ENCODE results near the gene GPATCH2.

GPATCH2 gene

DNA sequence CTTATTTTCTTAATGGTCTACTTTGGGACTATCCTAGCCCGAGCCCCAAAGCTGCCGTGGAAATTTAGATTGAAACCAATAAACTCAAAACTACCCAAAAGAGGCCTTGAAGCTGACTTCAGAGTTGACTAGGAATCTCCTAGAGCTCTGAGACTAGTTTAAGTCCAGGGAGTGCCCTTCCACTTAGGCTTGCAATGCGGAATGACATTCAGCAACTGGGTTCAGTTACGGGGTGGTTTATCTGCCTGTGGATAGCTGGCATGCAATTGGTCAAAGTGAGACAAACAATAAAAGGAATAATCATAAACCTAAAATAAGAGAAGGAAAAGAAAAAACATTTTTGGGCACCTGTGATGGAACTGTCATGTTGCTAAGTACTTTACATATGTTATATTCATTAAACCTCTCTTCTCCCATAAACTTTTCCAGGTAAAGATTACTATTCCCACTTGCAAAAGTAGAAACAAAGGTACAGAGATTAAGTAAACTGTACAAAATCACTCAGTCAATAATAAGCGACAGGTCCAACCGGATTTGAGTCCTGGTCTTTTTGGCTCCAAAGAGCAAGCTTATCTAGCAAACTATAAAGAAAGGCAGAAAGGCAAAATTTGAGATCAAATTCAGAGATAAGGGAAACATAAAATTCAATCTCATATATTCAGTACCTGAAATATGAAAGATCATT, 56.5 kb downstream of the GPATCH2 start:
- DNase-seq = no peak

DNA sequence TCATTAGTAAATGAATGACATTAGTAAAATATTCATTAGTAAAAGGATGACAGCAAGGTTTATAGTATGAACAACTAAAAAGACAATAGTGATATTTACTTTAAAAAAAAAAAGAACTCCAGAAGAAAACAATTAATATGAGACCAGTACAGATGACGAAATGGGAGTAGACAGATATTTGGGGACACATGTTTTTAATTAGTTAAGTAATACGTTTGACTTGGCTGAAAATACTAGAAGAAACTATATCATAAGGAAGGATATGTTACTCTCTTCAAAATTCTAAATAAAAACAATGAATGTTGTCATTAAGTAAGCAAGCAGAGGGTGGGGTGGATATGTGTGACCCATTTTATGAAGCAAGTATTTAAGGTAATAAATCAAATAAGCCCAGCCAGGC, 61.9 kb downstream of the GPATCH2 start:
- no peak for DNase-seq

DNA sequence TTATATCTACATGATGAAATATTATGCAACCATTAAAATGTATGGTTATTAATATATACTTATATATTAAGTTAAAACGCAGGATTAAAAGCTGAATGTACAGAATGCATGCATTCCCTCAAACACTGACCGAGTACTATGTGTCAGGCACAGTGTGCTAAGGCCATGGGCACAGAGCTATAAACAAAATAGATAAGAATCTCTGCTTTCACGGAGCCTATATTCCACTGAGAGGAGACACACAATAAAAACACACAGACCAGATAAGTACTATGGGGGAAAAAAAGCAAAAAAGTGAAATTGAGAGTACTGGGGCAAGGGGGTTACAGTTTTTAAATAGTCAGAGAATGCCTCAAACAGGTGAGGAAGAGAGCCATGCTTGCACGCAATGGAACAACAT, 62.7 kb downstream of the GPATCH2 start:
- DNase-seq = no peak

DNA sequence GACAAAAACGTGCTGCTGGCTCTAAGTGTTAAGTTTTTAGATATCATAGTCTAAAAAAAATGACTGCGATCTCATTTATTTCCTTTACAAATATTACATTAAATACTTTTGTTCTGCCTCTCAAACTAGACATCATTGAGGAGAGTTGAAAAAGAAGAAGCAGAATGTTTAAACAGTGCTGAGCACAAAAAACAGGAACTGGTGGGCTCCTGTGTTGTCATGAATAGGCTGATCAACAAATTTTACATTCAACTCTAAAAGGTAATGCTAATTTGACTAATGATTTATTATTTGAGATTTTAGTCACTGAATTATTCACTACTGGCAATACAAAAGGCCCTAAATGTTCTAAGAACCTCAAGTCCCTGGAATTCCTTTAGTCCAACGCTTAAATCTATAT, 66.1 kb downstream of the GPATCH2 start:
- DNase-seq = no peak

DNA sequence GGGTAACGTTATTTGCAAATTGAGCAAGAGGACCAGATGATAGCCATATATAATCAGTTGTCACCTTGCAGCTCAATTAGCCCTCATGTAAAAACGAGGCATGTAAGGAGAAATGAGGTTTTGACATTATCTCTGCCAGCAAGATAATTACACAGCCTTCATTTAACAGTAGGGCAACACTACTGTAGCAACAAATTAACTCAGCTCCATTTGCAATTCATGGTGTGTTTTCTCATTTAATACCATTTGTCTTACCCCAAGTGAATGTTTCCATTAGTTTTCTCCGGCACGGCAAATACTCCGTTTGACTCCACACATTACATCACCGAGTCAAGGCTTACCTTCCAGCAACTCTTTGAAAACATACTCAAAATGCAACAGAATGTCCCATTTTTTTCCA, 66.7 kb downstream of the GPATCH2 start:
- DNase-seq = no peak

DNA sequence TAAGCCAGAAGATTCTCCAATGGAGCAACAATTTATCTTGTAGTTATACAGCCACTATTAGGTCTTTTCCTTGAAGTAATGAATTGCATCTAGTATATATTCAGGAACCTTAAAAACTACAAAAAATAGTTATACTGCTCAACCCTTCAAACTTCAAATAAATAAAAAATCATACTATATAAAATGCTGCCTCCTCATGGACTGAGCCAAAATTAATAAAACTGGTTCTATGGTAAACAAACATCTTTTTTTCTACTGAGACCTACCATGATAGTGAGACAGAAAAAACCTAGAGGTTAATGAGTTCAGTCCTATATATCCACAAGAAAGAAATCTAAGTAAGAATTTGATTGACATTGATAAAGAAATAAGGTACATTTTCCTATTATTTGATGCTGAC, 67.7 kb downstream of the GPATCH2 start:
- no peak for DNase-seq

DNA sequence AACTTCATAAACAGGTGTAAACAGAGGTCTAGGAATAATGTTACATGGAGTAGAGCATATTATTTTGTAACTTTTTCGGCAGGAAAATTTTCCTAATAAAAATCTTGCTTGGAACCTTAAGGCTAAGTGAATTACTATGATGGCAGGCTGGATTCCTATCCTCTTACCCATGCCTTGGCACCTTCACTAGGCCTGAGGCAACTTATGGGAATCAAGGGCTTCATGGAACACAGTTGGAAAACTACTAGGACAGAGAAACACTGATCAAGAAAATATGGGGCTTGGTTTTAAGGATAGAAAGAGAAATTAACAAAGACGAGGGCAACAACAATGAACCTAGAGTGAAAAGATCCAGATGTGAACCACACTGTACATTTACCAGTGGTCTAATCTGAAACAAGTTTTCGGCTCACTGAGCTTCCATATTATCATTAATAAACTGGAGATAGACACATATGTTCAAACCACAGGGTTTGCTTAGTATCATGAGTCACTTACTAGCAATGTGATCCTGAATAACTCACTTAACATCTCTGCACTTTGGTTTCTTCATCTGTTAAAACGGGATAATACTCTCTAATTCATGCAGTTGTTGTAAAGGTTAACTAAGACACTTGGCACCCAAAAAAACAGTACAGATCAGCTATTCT, 68.5 kb downstream of the GPATCH2 start:
- DNase-seq = no peak

DNA sequence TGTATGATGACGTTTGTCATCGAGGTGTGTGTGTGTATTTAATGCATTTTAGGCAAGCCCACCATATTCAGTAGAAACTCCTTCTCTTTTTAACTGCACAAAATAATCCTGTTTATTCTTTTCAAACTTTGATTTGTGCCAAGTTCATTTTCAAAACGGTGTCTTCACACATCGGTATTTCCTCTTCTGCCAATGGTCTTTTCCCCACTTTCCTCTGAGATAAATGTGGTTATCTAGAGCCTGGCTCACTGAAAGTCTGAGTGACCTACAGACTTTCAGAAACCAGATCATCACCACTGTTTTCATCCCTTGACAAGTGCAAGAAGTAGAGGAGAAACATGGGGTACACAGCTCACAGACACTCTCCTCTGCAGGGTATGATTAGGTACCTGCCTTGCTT, 69.4 kb downstream of the GPATCH2 start:
- no peak for DNase-seq

DNA sequence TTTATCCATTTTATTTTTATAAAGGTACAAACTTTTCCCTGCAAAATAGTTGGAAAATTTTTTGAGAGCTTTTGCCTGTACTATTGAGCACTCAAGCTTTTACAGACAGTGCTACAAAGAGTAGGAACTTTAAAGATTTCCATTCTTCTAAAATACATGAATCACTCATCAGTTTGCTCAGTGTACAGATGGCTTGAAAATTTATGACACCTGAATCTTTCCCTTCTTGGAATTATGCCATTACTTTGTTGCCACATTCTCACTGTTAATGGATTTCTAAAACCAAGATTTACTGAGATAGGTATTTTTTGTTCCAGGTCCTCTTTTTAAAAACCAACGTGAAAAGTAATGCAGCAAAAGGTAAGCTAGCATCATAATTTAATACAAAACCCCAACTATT, 76.0 kb downstream of the GPATCH2 start:
- no peak for DNase-seq

DNA sequence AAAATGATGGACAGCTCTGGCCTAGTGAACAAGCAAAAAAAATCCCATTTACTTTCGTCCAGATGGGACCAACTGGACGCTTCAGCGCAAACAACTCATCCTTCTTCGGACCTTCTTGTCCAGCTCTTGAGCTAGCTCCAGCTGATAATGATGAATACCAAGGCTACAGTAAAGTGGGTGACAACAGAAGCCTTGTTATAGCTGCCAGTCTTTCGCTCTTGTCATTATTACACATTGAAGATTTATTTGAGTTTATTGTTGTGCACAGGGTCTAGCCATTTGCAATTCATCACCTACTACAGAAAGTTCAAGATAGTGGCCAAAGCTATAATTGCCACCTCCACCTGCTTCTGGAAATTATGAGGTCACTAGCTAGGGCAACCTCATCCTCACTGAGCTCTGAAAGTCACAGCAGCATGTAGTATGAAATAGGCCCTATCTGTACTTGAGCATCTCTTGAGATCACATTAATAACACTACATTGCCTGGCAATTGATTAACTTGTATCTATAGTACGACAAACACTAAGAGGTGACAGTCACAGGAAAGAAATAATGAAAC, 76.9 kb downstream of the GPATCH2 start:
- DNase-seq = no peak

DNA sequence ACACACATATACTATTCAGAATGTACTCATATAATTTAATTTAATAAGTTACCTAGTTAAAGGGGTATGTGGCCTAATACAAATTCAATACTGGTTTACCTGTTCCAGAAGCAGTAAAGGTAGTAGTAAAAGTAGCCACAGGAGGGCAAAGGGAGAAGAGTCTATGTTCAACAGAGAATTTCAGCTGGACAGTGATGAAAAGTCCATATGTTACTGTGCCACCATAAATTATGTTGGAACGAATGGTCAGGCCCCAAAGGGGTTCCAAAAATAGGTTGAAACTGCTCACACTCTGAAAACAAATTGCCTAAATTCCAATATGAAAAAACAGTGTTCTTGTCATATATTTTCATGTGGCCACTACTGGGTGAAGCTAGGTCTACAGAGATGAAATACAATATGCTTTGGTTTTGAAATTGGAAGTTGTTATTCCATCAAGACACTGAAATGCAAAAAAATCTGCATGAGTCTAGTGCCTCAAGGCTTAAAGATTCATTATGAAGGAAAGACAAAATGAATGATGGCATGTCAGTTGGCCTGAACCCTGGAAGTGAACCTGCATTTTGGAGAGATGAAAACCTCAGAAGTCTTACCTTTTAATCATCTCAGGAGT, 78.4 kb downstream of the GPATCH2 start:
- DNase-seq = no peak

DNA sequence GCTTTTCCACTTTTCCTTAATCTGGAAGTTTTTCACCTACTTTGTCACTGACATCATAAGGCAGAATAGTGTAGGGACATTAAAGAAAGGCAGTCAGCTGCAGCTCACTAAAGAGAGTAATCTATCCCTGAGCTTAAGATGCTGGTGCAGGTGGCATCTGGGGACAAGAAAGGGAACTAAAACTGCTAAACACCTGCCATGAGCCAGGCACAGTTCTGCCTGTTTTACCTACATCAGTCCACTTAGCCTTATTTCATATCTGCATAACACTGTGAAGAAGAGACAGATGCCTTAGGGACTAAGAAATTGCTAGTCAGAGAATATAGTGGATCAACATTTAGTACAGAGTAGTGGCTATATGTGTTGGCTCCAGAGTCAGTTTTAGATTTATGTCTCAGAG, 88.1 kb downstream of the GPATCH2 start:
- no peak for DNase-seq

DNA sequence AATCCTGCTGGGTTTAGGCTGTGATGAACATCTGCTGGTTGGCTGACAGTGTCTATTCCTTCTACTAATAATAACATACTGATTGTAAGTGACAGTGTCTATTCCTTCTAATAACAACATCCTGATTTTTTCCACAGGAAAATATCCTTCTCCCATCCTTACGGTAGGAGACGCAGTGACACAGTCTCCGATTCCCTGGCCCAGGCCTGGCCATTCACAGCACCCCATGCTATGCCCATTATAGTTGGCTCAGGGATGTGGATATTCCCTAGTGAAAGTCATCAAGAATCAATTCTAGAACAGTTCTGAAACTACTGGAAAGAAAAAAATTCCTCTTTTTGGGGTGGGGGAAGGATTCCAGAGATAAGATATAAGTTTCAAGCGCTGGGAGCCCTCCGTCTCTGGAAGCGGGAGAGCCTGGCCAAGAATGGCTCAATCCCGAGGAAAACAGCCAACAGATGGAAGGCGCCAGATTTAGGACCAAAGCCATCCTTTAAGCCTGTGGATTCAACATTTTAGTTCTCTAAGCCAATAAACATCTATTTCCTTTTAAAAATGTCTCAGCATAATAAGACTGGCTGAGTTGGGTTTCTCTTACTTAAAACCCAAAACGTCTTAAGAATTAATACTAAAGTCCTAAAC, 88.6 kb downstream of the GPATCH2 start:
- no peak for DNase-seq

DNA sequence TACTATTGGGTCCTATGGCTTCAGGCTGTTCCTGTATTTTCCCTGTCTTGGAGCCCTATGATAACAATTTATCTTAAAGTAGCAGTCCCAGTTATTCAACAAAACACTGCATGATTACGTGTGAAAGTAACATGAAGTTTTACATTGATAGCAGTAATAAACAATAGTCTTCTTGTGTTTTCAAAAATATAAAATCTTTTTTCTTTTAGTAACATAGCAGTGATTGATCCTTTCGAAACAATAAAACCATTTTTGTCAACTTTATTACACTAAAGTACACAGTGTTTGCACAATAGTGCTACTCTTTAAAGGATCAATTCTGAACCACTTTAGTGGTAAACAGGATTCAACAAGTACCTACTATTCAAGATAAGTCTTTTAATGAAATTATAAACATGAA, 90.6 kb downstream of the GPATCH2 start:
- no peak for DNase-seq

DNA sequence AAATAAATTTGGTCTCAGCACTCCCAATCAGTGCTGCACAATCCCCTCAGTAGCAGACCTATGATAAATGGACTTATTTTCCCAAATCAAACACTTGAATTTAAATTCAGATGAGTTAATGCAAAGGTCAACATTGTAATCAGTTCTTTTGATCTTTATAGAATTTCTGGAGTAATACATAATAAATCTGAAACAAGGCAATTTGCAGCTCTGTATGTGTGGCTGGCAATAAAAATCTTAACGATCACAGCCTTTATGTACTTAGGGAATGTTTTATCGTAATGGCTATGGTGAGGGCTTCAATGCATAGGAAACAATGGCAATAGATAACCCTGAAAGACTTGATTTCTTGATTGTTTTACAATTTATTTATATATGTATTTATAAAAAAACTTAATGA, 91.4 kb downstream of the GPATCH2 start:
- DNase-seq = no peak

DNA sequence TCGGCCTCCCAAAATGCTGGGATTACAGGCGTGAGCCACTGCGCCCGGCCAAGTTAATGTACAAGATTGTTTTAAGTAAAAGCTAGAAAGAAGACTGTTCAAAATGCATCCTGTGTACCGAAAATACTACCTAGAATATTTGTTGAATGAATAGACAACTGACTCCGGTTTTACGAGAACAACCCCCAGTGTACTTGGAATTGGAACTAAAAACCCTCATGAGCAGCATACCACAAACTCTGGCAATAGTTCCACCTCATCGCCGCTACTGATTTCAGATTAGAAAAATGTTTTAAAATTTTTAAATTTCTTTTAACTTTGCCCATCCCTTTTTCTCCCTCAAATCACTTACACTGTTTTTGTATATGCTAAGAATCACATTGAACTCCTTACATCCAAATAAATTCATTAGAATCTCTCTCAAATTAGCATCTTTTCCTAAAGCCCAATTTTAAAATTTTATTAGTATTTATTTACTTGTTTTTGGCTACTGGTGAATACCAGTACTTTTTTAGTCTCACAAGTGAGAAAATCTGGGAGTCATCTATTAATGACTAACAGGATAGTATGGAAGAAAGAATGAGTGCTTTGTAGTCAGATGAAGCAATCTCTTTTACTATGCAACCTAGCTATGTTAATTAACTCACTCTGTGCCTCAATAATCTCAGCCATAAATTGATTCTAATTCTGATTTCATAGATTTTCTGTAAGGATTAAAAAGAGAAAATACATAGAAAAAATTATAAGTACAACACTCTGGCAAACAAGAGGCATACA, 95.1 kb downstream of the GPATCH2 start:
- DNase-seq = no peak

DNA sequence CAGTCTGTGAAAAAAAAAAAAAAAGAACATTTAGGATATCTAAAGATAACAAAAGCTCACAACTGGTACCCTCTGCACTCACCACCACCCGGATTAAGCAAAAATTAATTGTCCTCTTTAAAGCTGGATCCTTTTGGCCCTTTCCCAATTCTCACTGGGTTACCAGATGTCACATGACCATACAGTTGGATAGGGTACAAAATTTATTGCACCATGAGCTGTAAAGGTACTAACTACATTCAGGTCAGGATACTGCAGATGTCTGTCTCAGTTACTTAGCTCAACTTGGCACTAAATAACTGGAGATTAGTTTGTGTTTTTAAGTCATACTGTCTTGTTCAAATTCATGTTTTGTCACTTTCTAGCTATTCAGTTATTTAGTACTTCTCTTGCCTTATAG, 96.3 kb downstream of the GPATCH2 start:
- DNase-seq = no peak

DNA sequence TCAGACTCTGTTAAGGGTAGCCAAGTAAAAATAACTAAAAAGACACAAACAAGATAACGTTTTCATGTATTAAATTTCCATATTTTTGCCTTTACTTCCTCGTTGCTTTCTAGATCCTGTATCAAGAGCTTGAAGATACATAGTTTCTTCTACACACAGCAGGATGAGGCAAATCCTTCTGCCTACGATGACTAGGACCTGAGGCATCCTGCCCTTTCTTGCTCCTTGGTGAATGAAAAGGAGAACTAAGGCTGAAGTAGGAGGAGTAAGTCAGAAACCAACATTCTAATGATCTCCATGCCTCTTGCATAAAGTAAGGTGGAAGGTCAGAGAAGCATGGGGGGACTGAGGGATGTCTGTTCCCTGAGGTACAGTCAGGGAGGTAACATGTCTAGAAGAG, 102.6 kb downstream of the GPATCH2 start:
- DNase-seq = no peak

DNA sequence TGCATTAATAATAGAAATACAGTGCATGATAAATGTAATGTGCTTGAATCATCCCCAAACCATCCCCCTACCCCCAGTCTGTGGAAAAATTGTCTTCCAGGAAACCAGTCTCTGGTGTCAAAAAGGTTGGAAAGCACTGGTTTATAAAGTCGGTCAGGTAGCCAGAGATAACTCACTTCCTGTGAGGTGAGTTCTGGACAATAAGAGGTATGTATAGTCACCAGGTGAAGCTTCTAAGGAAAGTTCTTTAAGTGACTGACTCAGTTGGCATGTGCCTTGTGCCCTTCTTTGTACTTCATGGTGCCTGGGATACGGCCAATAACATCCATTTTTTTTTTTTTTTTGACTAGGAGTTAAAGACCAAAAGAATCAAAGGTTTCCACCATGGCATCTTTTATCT, 103.7 kb downstream of the GPATCH2 start:
- DNase-seq = no peak

DNA sequence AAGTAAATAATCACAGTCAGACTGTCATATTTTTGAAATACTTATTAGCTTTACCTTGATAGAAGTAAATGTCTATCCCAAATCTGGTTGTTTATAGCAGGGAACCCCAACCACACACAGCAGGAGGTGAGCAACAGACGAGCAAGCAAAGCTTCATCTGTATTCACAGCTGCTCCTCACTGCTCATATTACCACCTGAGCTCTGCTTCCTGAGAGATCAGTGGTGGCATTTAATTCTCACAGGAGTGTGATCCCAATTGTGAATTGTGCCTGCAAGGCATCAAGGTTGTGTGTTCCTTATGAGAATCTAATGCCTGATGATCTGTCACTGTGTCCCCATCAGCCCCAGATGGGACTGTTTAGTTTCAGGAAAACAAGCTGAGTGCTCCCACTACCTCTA, 104.3 kb downstream of the GPATCH2 start:
- DNase-seq = no peak

DNA sequence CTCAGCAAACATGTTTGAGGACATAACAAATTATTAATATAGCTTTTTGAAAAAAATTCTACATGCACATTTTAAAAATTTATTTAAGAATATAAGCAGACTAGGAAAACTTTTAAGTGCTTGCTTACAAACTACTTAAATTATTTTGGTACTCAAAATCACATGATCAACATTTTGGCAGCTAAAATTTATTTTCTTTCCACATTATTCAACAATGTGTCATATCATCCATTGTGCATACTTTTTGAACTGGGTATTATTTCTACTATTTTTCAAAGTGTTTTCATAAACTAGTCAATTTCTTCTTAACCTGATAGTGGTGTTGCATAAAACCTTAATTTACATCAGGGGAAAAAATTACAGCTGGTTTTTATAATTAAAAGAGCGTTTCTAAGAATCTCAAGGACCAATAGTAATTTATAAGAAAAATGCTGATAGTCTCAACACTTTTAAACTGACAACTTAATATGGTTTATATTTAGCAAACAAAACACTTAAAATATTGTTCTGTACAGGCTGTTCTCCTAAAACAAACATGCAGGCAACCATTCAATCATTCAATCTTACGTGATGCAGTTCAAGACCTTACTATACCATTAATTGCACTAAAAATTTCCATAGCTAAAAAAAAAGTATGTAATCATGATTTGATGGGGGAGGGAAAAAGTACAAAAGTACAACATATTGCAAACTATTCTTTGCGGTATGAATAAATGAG, 105.0 kb downstream of the GPATCH2 start:
- no peak for DNase-seq

DNA sequence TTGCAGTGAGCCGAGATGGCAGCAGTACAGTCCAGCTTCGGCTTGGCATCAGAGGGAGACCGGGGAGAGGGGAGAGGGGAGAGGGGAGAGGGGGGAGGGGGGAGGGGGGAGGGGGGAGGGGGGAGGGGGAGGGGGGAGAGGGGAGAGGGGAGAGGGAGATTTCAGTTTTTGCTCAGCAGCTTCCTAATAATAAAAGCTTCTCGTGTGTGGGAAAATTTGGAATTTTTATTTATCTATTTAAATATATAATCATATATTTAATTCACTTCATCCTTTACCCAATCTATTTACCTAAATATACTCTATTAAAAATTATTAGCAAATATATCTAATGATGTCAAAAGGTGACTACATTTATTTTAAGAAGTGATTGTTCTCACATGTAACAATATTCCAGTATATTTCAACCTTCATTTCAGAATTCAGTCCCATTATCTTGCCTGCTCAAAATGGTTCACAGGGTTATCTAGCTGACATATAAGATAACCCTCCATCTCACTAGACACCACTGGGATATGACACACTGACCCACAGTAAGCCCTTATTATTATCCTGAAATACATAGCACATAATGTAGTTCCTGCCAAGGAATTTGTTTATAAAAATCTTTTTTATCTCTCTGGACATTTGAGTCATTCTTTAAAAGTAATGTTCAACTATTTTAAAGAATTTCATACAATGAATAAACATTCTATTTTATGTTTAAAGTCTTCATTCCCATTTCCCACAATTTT, 105.9 kb downstream of the GPATCH2 start:
- DNase-seq = no peak

Data from 8988T (cell line).